ENCODE data around the gene PLCB4. TPM values are rescaled to one million over a fixed set of nuclear protein-coding genes. Genes with fewer than 3 reads are reported as not detected.

Gene PLCB4
- total RNA-seq, 1 donor from 2014 or later, result 5.3 TPM

- no peak for DNase-seq (ENCODE audit: low read depth)
These were observed 31.8 kb downstream of the PLCB4 start for GRCh38 chr20:9100691-9101090.

GRCh38 chr20:9102456-9102855 is 33.6 kb downstream of the PLCB4 start:
- no peak for DNase-seq (ENCODE audit: low read depth)

DNA sequence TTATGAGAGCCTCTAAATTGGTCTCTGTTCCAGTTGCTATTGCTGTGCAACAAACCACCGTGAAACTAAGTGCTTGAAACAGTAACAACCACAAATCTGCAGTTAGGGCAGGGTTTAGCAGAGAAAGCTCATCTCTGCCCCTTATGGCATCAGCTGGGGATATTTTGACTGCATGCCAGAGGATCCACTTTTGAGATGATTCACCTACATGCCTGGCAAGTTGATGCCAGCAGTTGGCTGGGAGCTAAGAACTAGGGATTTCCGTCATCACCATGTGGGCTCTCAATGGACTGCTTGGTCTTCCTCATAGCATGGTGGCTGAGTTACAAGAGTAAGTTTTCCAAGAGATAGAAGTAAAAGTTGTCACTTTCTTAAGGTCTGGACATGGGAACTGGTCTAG is 35.1 kb downstream of the PLCB4 start:
- peak; percentile 62 for DNase-seq (ENCODE audit: low read depth)

DNA sequence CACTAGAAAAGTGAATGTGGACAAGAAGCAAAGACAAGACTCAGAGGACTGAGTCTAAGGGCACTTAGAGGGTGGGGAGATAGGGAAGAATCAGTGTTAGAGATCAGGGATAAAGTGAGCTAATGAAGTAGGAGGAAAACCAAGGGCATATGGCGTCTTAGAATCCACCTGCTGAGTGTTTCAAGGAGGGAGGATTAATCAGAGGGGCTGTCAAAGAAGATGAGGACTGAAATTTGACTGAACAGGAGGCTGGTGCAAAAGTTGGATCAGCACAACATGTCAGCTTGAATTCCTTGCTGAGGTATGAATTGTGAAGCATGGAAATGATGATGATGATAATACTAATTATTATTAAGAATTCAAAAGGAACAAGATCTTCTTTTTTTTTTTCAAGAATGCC is 39.4 kb downstream of the PLCB4 start:
- no peak for DNase-seq (ENCODE audit: low read depth)

DNA sequence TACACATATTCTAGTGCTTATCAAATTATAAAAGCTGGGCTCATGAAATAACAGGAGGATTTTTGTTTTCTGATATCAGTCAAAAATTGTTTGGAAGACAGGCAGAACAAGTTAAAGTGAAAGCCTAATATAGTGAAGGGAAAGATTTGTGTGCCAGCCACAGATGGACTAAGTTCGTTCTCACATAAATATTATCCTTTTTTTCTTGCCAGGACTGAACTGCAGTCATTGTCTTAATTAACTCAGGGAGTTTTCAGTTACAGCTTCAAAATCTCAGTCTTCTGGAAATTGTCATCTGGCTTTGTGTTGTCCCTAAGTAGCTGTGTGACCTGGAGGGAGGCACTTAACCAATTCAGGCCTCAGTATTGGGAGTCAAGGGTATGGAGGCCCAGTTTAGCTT is 40.7 kb downstream of the PLCB4 start:
- no peak for DNase-seq (ENCODE audit: low read depth)

GRCh38 chr20:9110365-9110764 is 41.5 kb downstream of the PLCB4 start:
- no peak for DNase-seq (ENCODE audit: low read depth)

- DNase-seq (ENCODE audit: low read depth), result no peak
These were observed 42.1 kb downstream of the PLCB4 start for GRCh38 chr20:9110916-9111432.

DNA sequence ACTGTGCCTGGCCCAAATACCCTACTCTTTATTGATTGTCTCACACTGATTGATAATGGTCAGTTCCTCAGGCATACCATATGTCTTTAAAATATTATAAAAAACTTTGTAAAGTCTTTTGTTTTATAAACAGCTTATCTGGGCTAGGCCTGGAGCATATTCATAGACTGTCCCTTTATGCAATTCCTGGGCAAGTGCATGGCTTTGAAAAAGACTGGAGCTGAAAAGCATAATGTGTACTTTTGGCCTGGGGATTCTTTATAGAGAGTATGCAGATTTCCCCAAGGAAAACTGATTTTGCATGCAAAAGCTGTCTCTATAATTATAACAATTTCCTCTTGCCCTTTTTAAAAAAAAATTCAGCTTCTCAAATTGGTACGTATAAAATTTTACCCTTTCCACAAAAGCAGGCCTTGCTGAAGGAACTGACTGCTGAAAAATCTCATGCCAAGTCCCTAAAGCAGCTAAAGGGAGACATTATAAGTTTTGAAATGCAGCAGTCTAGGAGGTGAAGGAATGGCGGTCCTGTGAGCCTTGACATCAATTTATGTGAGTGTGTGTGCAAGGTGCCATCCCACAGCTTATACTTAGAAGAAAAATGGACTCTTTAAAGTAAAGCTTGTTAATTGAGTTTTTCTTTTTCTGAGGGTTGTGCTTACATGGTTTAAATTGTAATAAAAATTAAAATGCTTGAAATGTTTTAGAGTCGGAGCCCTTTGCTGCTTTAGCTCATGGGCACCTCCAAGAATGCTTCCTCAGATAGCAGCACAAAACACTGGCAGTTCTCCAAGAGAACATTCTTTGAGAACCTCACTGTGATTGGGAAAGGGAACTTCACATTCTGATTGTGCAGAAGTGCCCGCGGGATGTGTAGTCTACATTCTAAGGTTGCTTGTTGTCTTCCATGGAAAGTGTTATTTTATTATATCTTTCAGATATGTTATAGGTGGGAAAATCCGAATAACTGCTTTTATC is 43.9 kb downstream of the PLCB4 start:
- peak; percentile 72 for DNase-seq (ENCODE audit: low read depth)

DNA sequence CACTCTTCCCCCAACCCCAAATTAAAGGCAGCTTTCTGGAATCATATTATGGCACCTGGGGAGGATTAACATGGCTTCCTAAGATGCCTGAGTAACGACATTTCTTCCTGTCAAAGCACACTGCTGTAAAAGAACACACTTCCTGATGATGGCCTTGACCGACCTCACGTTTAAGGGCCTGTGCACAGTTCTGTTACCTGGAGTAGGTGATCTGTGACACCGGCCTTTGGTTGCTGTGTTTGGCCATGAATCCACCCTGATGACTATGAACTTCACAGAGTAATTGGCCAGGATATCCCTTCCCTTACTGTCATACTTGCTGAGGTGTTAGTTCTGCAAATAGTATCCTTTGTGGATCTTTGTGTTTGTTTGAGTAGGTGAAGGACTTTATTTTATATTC is 45.8 kb downstream of the PLCB4 start:
- no peak for DNase-seq (ENCODE audit: low read depth)

- DNase-seq (ENCODE audit: low read depth), result no peak
These were observed 48.7 kb downstream of the PLCB4 start for GRCh38 chr20:9117548-9117947.

DNA sequence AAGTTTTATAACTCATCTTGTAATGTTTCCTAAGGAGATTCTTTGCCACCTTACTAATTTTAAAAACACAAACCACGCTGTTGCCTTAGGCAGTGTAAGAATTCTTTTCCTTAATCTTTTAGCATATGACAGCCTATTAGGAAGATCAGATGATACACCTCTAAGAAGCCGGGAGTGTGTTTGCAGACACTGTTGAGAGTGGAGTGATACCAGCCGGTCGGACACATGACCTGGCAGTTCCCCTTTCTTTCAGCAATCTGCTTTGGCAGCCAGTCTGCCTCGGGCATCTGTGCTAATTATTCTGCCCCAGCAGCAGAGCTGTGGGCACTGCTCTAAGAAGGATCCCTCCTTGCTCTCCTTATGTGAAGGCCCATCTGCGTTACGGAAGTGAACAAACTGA is 50.9 kb downstream of the PLCB4 start:
- DNase-seq (ENCODE audit: low read depth), result peak; percentile 50

GRCh38 chr20:9121211-9121610 is 52.3 kb downstream of the PLCB4 start:
- DNase-seq (ENCODE audit: low read depth), result no peak

GRCh38 chr20:9122571-9122970 is 53.7 kb downstream of the PLCB4 start:
- no peak for DNase-seq (ENCODE audit: low read depth)

GRCh38 chr20:9126527-9126926 is 57.6 kb downstream of the PLCB4 start:
- DNase-seq (ENCODE audit: low read depth), result no peak

GRCh38 chr20:9128568-9128967 is 59.7 kb downstream of the PLCB4 start:
- DNase-seq (ENCODE audit: low read depth), result no peak

DNA sequence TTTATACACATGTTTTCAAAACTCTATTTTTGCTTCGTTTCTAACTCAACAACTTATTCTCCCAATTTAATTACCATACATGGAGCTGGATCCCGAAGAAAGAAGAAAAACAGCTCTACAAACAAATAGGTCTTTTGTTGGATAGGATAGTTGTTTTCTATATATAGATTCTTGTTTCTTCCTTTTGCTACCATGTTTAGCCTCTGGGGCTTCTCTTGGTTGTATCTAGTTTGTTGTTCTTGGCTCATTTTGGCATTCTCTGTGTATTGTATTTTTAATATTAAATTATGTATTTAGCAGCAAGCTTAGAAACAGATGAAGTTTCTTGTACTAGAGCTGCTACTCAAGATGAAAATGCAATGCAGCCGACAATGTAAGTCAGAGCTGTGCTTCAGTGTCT is 60.9 kb downstream of the PLCB4 start:
- DNase-seq (ENCODE audit: low read depth), result no peak

DNA sequence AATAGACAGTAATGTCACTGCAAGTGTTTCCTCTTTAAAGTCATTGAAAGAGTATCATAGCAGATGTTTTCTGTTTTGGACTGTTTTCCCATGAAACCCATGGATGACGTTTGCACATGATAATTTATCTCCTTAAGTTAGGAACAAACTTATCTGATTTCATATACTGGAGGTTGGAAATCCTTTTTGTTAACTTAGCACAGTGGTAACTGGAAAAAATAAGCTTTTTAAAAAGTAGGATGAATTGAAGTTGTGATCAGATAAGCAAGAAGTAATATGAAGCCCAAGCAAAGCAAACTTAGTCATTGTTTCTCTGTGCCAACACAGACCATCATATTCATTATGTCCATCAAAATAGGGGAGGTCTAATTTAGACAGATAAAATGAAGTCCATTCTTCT is 61.6 kb downstream of the PLCB4 start:
- no peak for DNase-seq (ENCODE audit: low read depth)

DNA sequence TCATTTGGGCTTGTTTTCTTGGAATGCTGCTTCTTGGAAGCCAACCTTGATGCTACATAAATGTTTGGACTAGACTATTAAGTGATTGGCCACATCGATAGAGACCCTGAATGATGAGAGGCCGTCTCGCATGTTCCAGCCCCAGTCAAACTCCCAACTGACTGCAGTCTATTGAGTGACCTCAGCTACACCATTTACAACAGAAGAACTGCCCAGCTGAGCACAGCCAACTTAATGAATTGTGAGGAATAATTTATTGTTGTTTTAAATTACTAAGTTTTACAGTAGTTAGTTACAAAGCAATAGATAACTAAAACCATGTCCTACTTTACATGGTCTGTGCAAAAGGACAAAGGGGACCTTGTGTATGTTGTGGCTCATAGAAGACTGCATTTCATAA is 63.0 kb downstream of the PLCB4 start:
- DNase-seq (ENCODE audit: low read depth), result no peak

- peak; percentile 10 for DNase-seq (ENCODE audit: low read depth)
These were observed 65.5 kb downstream of the PLCB4 start for GRCh38 chr20:9134346-9134745.

- DNase-seq (ENCODE audit: low read depth), result no peak
These were observed 67.2 kb downstream of the PLCB4 start for GRCh38 chr20:9136114-9136513.

DNA sequence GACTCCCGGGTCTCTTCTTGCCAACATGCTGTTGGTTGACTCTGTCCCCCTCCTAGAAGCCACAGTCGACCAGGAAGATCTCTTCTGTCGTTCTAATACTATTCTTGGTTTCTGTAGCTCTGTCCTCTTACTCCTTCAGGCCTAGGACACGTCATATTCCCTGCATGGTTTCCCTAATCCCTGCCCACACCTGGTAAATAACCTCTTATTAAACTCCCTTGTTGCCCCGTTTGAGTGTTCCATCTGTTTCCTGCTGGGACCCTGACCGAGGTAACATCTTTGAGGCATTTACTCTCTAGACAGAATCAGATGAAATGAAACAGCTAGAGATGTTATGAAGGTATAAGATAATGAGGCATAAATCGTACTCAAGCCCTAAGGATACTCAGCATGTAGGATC is 68.1 kb downstream of the PLCB4 start:
- no peak for DNase-seq (ENCODE audit: low read depth)

- no peak for DNase-seq (ENCODE audit: low read depth)
These were observed 70.4 kb downstream of the PLCB4 start for GRCh38 chr20:9139106-9139833.

Data from myocyte (in vitro differentiated cells).